ENCODE data around the gene FAM114A2. TPM values are rescaled to one million over a fixed set of nuclear protein-coding genes. Genes with fewer than 3 reads are reported as not detected.
A peak's percentile ranks its signal among the peaks of the same experiment; 100 is the strongest.
"Not testable (repeated sequence)": the region's sequence is repeated elsewhere in the genome, so short reads cannot be mapped to it uniquely, and the experiment has no call there.

FAM114A2 gene
- total RNA-seq, 2 donors from 2014 or later, result 29.6 to 35.0 TPM

- ATAC-seq (peak; percentile 73 to 82), DNase-seq (no peak)
- intact Hi-C loops (cut with DNase I), result no loop called here
Observed at GRCh38 chr5:154058055-154059038, 19.6 kb upstream of the FAM114A2 start.

- intact Hi-C loops (cut with DNase I), result no loop called here
- ATAC-seq (no peak), DNase-seq (no peak)
Observed at GRCh38 chr5:154055201-154055600, 16.5 kb upstream of the FAM114A2 start.

GRCh38 chr5:154053468-154053867 is 14.8 kb upstream of the FAM114A2 start:
- no peak for DNase-seq
- ATAC-seq, result no peak
- intact Hi-C loops (cut with DNase I), result no loop called here

GRCh38 chr5:154049636-154050035 is 10.9 kb upstream of the FAM114A2 start:
- DNase-seq (no peak), ATAC-seq (no peak)
- intact Hi-C loops (cut with DNase I), result no loop called here

- ATAC-seq (no peak), DNase-seq (no peak)
- intact Hi-C loops (cut with DNase I), result no loop called here
Observed at GRCh38 chr5:154047324-154047723, 8.6 kb upstream of the FAM114A2 start.

- intact Hi-C loops (cut with DNase I), result no loop called here
- DNase-seq (no peak), ATAC-seq (no peak)
Observed at GRCh38 chr5:154046486-154046885, 7.8 kb upstream of the FAM114A2 start.

GRCh38 chr5:154044581-154044980 is 5.9 kb upstream of the FAM114A2 start:
- intact Hi-C loops (cut with DNase I), result no loop called here
- ATAC-seq, result no peak
- DNase-seq, result no peak

- intact Hi-C loops (cut with DNase I), result no loop called here
- ATAC-seq (no peak), DNase-seq (no peak)
Observed at GRCh38 chr5:154044099-154044498, 5.4 kb upstream of the FAM114A2 start.

- ATAC-seq (no peak), DNase-seq (no peak)
- intact Hi-C loops (cut with DNase I), result no loop called here
Observed at GRCh38 chr5:154042766-154043165, 4.1 kb upstream of the FAM114A2 start.

- no peak for ATAC-seq
- DNase-seq, result no peak
- intact Hi-C loops (cut with DNase I), result no loop called here
Observed at GRCh38 chr5:154039458-154039829, 734 bp upstream of the FAM114A2 start.

- DNase-seq (peak; percentile 31), ATAC-seq (peak; percentile 40 to 49)
- intact Hi-C loops (cut with DNase I), result no loop called here
Observed at GRCh38 chr5:154038261-154038706, 426 bp downstream of the FAM114A2 start.

- intact Hi-C loops (cut with DNase I), result no loop called here
- no peak for ATAC-seq
Observed at GRCh38 chr5:154034944-154035343, 3.8 kb downstream of the FAM114A2 start.

GRCh38 chr5:154031937-154032489 is 6.7 kb downstream of the FAM114A2 start:
- no peak for DNase-seq
- intact Hi-C loops (cut with DNase I), result no loop called here

More at GRCh38 chr5:154034944-154035343, 3.8 kb downstream of the FAM114A2 start:
- DNase-seq, result no peak

GRCh38 chr5:154025951-154026350 is 12.8 kb downstream of the FAM114A2 start:
- ATAC-seq (no peak), DNase-seq (no peak)
- intact Hi-C loops (cut with DNase I), result no loop called here

More at GRCh38 chr5:154031937-154032489, 6.7 kb downstream of the FAM114A2 start:
- ATAC-seq, result no peak

- ATAC-seq; intact Hi-C loops (cut with DNase I); DNase-seq: not testable (repeated sequence)
Observed at GRCh38 chr5:154018919-154019318, 19.8 kb downstream of the FAM114A2 start.

- peak in 1 of 2 donors; percentile 16 for ATAC-seq
- DNase-seq, result peak; percentile 29
- intact Hi-C loops (cut with DNase I), result no loop called here
Observed at GRCh38 chr5:154015071-154015693, 23.5 kb downstream of the FAM114A2 start.

GRCh38 chr5:154010660-154011059 is 28.1 kb downstream of the FAM114A2 start:
- intact Hi-C loops (cut with DNase I), result no loop called here
- DNase-seq (no peak), ATAC-seq (peak in 1 of 2 donors; percentile 58)

- no peak for ATAC-seq
- no peak for DNase-seq
- intact Hi-C loops (cut with DNase I), result no loop called here
Observed at GRCh38 chr5:154005648-154006047, 33.1 kb downstream of the FAM114A2 start.

- intact Hi-C loops (cut with DNase I), result no loop called here
- ATAC-seq, result peak; percentile 15
- DNase-seq, result no peak
Observed at GRCh38 chr5:154002511-154003020, 36.1 kb downstream of the FAM114A2 start.

- intact Hi-C loops (cut with DNase I), result no loop called here
- DNase-seq (peak; percentile 32), ATAC-seq (peak; percentile 91 to 92)
Observed at GRCh38 chr5:154002093-154002492, 36.6 kb downstream of the FAM114A2 start.
